OCI-LY7 (cell line): ENCODE measurements around the gene TMEM259. TPM values are rescaled to one million over a fixed set of nuclear protein-coding genes. Genes with fewer than 3 reads are reported as not detected.

Experiments
- BruUV-seq: library from RNA; stranded (reverse); fragments of 400-500 nt; replicated peaks from 2 replicates; lab custom pipeline; 2021; lab: Mats Ljungman, UMichigan
- CTCF ChIA-PET: fragments of 300-600 bp; sonication (Branson Sonifier 250); formaldehyde crosslinking; loops from one replicate; lab custom pipeline; 2022; ENCODE audit warnings: antibody characterized with exemption; ENCODE audit not compliant: unreplicated experiment; lab: Charles Lee
- POLR2A ChIA-PET: fragments of 300-600 bp; sonication (Branson Sonifier 250); formaldehyde crosslinking; loops from one replicate; lab custom pipeline; 2022; ENCODE audit warnings: antibody characterized with exemption; lab: Charles Lee
- DNase-seq: peaks from one replicate; pipeline ENCODE4 v3.0.0-alpha.2; 2015; ENCODE audit warnings: low spot score
- H2AFZ ChIP-seq: fragments of 200-600 bp; sonication (generic), shearing (Covaris generic); 2 replicates; pipeline ENCODE4 v1.6.1; 2014; ENCODE audit warnings: mild to moderate bottlenecking, antibody characterized with exemption, low read length, moderate library complexity
- H3K27ac ChIP-seq: fragments of 200-600 bp; sonication (generic); 2 replicates; pipeline ENCODE4 v1.5.1; 2014; ENCODE audit warnings: mixed run types, low read depth, mild to moderate bottlenecking, moderate library complexity, low read length, inconsistent platforms; ENCODE audit not compliant: poor library complexity, severe bottlenecking
- H3K36me3 ChIP-seq: fragments of 200-600 bp; sonication (generic); 2 replicates; pipeline ENCODE4 v1.6.1; 2014; ENCODE audit warnings: mild to moderate bottlenecking, antibody characterized with exemption, low read length, moderate library complexity, mixed read lengths; ENCODE audit not compliant: insufficient read depth
- H3K4me1 ChIP-seq: fragments of 200-600 bp; sonication (generic); 2 replicates; pipeline ENCODE4 v1.5.1; 2014; ENCODE audit warnings: mild to moderate bottlenecking, low read length; ENCODE audit not compliant: insufficient read depth, poor library complexity, severe bottlenecking
- H3K4me2 ChIP-seq: fragments of 200-600 bp; sonication (generic); 2 replicates; pipeline ENCODE4 v1.6.1; 2014; ENCODE audit warnings: mild to moderate bottlenecking, low read length
- H3K4me3 ChIP-seq: fragments of 200-600 bp; sonication (generic); 2 replicates; pipeline ENCODE4 v1.5.1; 2014; ENCODE audit warnings: mild to moderate bottlenecking, low read depth, low read length; ENCODE audit not compliant: poor library complexity, severe bottlenecking
- H3K79me2 ChIP-seq: fragments of 200-600 bp; sonication (generic); 2 replicates; pipeline ENCODE4 v1.6.1; 2016; ENCODE audit warnings: low read depth, mild to moderate bottlenecking, low read length, moderate library complexity, mixed read lengths; ENCODE audit not compliant: insufficient read depth
- H3K9me2 ChIP-seq: fragments of 200-600 bp; sonication (generic); 2 replicates; pipeline ENCODE4 v1.6.1; 2016; ENCODE audit warnings: mild to moderate bottlenecking, low read length, mixed read lengths; ENCODE audit not compliant: insufficient read depth
- H3K9me3 ChIP-seq: fragments of 200-600 bp; sonication (generic); 2 replicates; pipeline ENCODE4 v1.6.1; 2014; ENCODE audit warnings: mild to moderate bottlenecking, mixed run types, low read length, mixed read lengths
- H4K20me1 ChIP-seq: fragments of 200-600 bp; sonication (generic); 2 replicates; pipeline ENCODE4 v1.6.1; 2014; ENCODE audit warnings: mild to moderate bottlenecking, antibody characterized with exemption, low read length, moderate library complexity, mixed read lengths; ENCODE audit not compliant: insufficient read depth
- EZH2phosphoT487 ChIP-seq: fragments of 200-600 bp; sonication (generic); IDR thresholded peaks from 2 replicates; pipeline ENCODE4 v1.6.1; 2018; ENCODE audit warnings: low read depth, borderline replicate concordance, mild to moderate bottlenecking, mixed run types, antibody characterized with exemption, low read length, moderate library complexity, mixed read lengths
- intact Hi-C: fragments of 100-400 bp; cut with micrococcal nuclease; formaldehyde crosslinking; loops from one replicate; pipeline ENCODE4 v1.10.0; 2022; ENCODE audit not compliant: unreplicated experiment
- total RNA-seq, 2 experiments: library from RNA; depleted of rRNA in 1 of 2; stranded (reverse); fragments of >200 nt in 1 of 2; shearing (Covaris generic) in 1 of 2; gene quantifications; 2 replicates each; pipeline ENCODE4 v1.2.3, GENCODE V29; 2014 to 2022
- TF ChIP-seq, protein P1 (sequence below): fragments of 200-600 bp; sonication (generic); conservative IDR thresholded peaks from 2 replicates; pipeline ENCODE4 v1.5.1; 2014; ENCODE audit warnings: mild to moderate bottlenecking, antibody characterized with exemption, low read length, moderate library complexity, mixed read lengths

TMEM259 gene
- total RNA-seq, 2 experiments from 2014 or later: 169 to 195 TPM

DNA sequence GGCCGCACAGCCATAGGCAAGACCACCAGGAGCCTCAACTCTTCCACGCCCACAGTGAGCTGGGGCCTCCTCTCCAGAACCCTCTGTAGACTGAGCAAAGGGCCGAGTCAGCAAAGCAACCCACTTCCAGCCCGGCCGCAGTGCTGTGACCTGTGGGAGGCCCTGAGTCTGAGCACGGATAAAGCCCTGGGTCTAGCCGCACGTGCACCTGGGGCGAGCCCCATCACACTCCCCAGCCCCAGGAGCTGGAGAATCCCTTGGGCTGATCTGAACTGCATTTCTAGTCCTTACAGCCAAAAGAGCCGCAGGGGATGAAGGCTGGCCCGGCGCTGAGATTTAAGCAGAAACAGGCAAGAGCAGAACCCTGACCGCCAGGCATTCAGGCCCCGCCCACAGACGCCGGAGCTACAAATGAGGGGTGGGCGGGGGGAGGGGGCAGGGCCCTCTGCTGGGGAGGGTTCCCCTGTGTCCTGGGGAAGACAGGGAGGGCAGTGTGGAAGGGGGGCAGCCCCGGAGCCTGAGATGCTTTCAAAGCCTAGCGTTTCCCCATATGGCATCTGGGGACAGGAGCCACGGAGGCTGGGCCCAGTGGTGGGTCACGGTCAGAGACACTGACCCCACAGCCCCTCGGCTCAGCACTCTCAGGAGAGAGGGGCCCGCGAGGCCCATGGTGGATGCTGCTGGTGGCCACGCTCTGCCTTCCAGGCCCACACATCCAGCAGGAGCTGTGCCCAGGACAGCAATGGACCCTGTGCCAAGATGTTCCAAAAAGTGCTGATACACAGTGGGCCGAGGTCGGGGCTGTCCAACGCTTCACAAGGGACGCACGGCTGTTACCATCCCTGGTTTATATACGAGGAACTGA, 4.9 kb downstream of the TMEM259 start:
- Histone ChIP-seq H3K9me2 (no peaks in the 10 kb centered on the region), H3K4me2 (no peak overlapping the region), H3K79me2 (peaks cover 62% of the 10 kb centered on the region), H3K9me3 (no peaks in the 10 kb centered on the region), H3K27ac (no peak overlapping the region), H2AFZ (no peak overlapping the region), H3K4me3 (no peak overlapping the region), H4K20me1 (peaks cover 10% of the 10 kb centered on the region), H3K36me3 (peaks cover 83% of the 10 kb centered on the region), H3K4me1 (peaks cover 32% of the 10 kb centered on the region)
- DNase-seq: no peak
- no TSS peak for BruUV-seq
- intact Hi-C loops: no loop called here
- TF ChIP-seq EZH2phosphoT487: no peak
- TF ChIP-seq, protein P1, sequence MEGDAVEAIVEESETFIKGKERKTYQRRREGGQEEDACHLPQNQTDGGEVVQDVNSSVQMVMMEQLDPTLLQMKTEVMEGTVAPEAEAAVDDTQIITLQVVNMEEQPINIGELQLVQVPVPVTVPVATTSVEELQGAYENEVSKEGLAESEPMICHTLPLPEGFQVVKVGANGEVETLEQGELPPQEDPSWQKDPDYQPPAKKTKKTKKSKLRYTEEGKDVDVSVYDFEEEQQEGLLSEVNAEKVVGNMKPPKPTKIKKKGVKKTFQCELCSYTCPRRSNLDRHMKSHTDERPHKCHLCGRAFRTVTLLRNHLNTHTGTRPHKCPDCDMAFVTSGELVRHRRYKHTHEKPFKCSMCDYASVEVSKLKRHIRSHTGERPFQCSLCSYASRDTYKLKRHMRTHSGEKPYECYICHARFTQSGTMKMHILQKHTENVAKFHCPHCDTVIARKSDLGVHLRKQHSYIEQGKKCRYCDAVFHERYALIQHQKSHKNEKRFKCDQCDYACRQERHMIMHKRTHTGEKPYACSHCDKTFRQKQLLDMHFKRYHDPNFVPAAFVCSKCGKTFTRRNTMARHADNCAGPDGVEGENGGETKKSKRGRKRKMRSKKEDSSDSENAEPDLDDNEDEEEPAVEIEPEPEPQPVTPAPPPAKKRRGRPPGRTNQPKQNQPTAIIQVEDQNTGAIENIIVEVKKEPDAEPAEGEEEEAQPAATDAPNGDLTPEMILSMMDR: no peak
- POLR2A ChIA-PET: interaction anchor here (0.7 kb wide), 1 partner anchor 23 kb away, joined by 4 read pairs; no protein-coding TSS in a partner anchor
- CTCF ChIA-PET: no interaction called here

DNA sequence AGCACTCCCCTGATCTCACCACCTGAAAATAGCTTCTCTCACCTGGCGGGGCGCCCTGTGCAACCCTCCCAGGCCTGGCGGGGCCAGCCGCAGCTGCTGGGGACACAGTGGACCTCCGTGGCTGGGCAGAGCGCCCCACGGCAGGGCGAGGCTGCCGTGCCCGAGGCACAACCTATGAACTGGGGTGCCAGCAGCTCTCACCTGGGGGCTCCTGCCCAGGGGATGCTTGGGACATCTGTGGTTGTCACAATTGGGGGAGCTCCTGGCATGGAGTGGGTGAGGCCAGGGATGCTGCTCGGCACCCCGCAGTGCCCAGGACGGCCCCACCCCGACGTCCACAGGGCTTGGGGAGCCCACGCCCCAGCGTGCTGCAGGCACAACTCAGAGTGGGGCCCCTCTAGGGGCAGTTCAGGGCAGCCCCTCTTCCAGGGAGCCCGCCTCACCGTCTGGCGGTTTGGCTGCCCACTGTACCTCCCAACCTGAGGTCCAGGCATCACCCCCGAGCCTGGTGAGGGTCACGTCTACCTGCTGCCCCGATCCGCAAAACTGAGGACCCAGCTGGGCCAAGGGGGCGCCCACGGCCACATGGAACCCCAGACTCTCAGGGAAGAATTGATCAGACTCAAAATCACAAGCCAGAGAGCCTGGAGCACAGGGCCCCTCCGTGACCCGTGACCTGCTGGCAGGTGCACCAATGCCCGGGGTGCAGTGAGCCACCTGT, 5.7 kb downstream of the TMEM259 start:
- H3K9me3 ChIP-seq: no peaks in the 10 kb centered on the region
- CTCF ChIA-PET: no interaction called here
- H3K36me3 ChIP-seq: peaks cover 86% of the 10 kb centered on the region
- no peak for TF ChIP-seq EZH2phosphoT487
- TF ChIP-seq, protein P1: no peak
- H3K4me1 ChIP-seq: peaks cover 32% of the 10 kb centered on the region
- no peak overlapping the region for H2AFZ ChIP-seq
- H3K27ac ChIP-seq: no peak overlapping the region
- DNase-seq: no peak
- H3K9me2 ChIP-seq: no peaks in the 10 kb centered on the region
- no TSS peak for BruUV-seq
- intact Hi-C loops: no loop called here
- H3K79me2 ChIP-seq: peaks cover 55% of the 10 kb centered on the region
- H3K4me2 ChIP-seq: no peak overlapping the region
- H4K20me1 ChIP-seq: peaks cover 10% of the 10 kb centered on the region
- no peak overlapping the region for H3K4me3 ChIP-seq
- POLR2A ChIA-PET: interaction anchor here (0.7 kb wide), 1 partner anchor 24 kb away, joined by 4 read pairs; no protein-coding TSS in a partner anchor
